IPS DF 4.7 (cell line): ENCODE results near the gene LY6G5B.

Source experiments
- DNase-seq: peaks from one replicate; pipeline ENCODE4 v3.0.0-alpha.2; 2013; ENCODE audit warnings: low spot score; ENCODE audit errors: extremely low read depth

The LY6G5B gene

GRCh38 chr6:31640612-31641011, 29.2 kb upstream of the LY6G5B start:
- DNase-seq: no peak

GRCh38 chr6:31641370-31641769, 28.4 kb upstream of the LY6G5B start:
- DNase-seq: no peak

GRCh38 chr6:31642798-31643570, 26.8 kb upstream of the LY6G5B start:
- no peak for DNase-seq

GRCh38 chr6:31643818-31644454, 25.8 kb upstream of the LY6G5B start:
- no peak for DNase-seq

- DNase-seq: no peak
These were observed 24.5 kb upstream of the LY6G5B start for GRCh38 chr6:31645325-31645724.

- DNase-seq: no peak
These were observed 18.1 kb upstream of the LY6G5B start for GRCh38 chr6:31651602-31652191.

- DNase-seq: peak; percentile 90
These were observed 16.7 kb upstream of the LY6G5B start for GRCh38 chr6:31652925-31653724.

GRCh38 chr6:31654574-31655348, 15.0 kb upstream of the LY6G5B start:
- no peak for DNase-seq

- no peak for DNase-seq
These were observed 14.2 kb upstream of the LY6G5B start, which contains the start of gene APOM for GRCh38 chr6:31655349-31656237. Gene APOM, plus strand, starts transcription at chr6:31655894. Its CDS starts 73 bp downstream, at chr6:31655967.

GRCh38 chr6:31657406-31658157, 12.2 kb upstream of the LY6G5B start:
- DNase-seq: no peak

GRCh38 chr6:31658158-31658688, 11.6 kb upstream of the LY6G5B start:
- DNase-seq: no peak

GRCh38 chr6:31658983-31659648, 10.7 kb upstream of the LY6G5B start:
- no peak for DNase-seq

- no peak for DNase-seq
These were observed 10.0 kb upstream of the LY6G5B start for GRCh38 chr6:31659649-31660380.

- no peak for DNase-seq
These were observed 9.2 kb upstream of the LY6G5B start, which contains the start of gene C6orf47 for GRCh38 chr6:31660381-31661261. Gene C6orf47, minus strand, starts transcription at chr6:31660778. Its CDS starts 831 bp downstream, at chr6:31659947.

GRCh38 chr6:31661262-31662123, 8.3 kb upstream of the LY6G5B start:
- no peak for DNase-seq
